NCI-H2171 treated with DMSO at 0.1 percent for 48 hours (cell line): ENCODE data around the gene MYLK2.

Source experiments
- DNase-seq: peaks from one replicate; lab custom pipeline; 2025; lab: John Stamatoyannopoulos, UW

Gene MYLK2

DNA sequence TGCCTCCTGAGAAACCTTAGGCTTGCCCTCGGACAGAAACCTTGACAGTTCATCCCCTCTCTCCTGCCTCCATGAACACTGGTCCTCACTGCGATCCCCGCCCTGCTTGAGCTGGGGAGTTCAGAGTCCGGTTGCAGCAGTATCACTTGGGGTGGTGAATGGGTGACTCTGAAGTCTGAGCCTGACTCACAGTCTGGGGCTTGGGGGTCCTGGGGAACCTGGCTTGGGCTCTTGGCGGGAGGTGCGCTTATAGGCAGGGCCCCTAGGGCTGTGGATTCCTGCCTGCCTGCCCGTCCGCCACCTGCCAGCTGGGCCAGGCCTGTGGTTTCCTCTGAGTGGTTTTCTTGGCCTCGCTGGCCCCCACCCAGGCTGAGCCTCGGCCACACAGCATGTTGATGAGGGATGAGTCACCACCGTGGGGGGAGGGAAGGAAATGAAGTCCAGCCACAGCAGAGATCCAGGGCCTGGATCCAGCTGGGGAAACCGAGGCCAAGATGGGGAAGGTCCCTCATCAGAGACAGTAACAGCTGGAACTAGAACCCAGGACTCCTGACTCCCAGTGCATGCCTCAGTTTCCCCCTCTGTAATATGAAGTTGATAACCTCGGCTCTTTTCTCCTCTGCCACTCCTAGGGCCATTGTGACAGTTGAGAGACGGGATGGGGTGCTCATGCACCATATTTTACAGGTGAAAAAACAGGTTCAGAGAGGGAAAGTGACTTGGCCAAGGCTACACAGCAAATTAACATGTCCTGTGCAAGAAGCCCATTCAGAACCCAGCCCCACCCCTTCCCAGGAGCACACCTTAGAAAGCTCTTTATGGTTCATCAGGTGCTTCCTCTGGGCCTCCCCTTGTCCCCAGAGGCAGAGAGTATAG, 17.1 kb downstream of the MYLK2 start:
- DNase-seq: no peak

DNA sequence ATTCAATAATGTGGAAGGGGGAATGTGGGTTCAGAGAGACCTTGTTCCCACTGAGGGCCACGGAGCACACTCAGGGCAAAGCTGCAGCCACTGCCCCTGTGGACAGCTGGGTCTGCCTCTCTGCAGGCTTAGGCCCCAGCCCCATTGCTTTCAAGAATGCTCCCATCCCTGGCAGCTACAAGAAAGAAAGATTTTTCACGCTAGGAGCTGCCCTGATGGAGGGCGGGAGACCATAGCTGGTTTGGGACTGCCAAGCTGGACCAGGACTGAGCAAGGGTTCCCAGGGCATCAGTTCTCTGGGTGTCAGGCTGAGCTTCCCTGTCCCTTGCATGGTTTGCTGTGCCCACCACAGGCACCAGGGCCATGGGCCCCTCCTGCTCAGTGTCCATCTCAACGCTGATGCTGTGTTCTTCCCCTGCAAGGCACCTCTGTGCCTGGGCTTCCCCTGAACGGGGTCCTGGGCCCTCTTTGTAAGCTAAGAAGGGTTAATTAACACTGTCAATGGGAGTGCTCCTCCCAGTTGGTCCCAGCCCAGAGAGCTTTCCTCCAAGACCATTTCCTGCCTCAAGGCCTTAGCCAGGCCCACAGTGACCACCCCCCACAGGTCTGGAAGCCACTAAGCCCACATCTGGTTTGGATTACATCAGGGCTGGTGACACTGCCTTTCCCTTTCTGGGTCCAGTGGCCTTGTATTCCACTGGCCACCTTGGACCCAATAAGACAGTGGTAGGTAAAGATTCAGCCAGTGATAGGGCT, 17.9 kb downstream of the MYLK2 start:
- DNase-seq: no peak

DNA sequence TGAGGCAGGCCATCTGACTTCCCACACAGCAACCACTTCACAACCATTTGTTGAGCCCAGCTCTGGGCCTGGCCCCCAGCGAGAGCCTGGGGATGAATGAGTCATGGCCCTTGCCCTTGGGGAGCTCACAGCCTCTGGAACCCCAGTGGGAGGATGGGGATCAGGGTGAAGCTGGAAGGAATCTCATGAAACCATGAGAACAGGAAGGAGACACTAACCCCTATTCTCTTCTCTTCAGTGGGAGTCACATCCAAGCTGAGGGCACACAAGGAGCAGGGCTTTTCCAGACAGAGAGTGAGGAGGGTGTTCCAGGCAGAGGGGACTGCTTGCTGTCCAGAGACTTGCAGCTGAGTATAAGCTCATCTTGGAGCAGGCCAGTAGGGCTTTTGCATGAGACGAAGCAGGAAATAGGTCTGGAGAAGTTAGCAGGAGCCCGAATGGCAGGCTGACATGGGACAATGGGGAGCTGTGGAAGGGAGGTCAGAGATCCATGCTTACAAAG, 18.8 kb downstream of the MYLK2 start:
- no peak for DNase-seq

DNA sequence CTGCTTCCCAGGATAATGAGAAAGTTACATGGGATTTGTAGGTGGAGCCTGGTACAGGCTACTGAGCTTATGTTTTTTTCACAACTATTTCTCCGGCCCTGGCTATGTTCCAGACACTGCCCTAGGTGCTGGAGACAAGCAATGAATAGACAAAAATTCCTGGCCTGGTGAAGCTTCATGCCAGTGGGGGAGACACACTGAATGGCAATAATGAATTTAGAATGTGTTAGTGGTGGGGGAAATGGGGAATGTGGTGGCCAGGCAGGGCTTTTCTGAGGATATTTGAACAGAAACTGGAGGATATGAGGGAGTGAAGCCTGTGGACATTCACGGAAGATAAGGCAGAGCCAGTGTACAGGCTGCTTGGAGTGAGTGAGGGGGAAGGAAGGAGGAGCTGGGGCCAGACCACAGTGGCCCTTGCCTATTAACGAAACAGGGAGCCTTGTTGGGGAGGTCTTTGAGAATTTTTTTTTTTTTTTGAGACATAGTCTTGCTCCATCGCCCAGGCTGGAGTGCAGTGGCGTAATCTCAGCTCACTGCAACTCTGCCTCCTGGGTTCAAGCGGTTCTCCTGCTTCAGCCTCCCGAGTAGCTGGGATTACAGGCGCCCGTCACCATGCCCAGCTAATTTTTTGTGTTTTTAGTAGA, 19.6 kb downstream of the MYLK2 start:
- DNase-seq: no peak

DNA sequence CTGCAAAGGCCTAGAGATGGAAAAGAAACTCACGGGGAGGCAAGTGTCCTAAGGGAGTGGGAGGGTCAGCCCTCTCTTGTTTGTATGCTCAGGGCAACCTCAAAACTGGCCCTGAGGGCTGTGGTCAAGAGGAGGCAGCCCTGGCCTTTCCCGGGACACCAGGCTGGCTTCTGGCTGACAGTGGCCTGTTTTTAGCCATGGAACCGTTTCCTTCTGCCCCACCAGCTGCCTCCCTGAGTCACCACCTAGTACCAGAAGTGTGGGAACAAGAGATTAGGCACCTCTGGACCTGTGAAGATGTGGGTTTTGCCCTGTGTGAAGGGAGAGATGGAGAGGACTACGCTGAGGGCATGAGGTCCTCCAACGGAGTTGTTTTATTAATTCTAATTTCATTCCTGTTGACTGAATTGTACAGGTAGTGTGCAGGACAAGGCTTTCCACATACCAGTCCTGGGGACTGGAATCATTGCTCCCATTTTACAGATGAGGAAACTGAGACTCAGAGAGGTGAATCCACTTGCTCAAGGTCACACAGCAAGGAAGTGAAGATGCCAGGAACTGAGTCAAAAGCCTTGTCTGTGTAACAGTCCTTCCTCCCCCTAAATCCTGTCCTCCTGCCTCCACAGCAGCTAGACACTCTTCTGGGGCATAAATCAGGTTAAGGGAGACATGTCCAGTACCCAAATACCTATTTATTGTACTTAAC, 20.8 kb downstream of the MYLK2 start:
- no peak for DNase-seq

DNA sequence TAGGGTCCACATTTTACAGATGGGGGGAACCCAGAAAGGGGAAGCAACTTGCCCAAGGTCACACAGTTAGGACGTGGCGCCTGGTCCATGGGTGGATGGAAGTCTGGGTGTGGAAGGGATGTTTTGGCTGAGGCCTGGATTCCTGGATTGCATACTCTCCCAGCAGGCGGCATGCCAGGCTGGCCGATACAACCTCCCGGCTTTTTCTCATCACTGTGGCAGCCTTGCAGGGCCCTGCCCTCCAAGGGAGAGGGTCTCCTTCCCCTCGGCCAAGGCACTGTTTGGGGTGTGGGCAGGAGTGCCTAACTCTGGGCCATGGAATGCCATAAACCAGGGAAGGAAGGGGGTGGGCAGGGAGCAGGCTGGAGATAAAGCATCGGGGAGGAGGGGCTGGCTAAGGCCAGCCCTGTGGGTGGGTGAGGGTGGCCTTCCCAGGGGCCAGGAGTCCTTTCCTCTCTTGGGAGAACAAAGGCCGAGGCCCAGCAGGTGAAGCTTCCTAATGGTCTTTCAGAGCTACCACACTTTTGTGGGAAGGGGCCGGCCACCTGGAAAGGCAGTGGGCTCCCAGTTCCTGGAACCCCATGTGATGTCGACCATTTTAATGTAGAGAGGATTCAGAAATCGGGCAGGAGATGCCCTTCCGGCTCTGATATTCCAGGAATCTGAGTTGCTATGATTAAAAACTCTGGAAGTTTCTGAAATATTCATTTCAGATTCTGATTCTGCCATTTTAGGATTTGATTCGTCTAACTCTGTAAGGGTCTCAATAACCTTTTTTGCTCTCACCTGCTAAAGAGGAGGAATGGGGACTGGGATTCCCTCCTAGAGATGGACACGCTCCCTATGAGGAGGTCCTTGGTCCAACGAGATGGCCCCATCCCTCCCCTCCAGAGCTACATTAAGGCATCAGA, 22.0 kb downstream of the MYLK2 start:
- DNase-seq: no peak

DNA sequence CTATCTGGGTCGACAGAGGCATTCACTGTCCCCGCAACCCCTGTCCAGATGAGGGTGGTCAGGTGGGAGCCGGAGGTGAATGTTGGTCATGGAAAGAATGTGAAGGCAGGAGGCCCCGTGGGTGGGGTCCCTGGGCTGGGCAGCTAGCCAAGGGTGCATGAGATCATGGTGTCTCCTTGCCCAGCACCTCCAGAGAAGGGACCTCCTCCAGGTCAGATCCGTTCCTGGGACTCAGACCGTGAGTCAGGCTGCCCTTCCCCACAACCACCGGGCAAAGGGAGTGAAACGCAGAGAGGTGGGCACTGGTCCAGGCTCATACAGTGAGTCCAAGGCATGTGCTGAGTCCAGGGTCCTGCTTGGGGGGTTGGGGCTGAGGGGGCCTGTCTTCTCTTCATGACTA, 22.8 kb downstream of the MYLK2 start:
- DNase-seq: no peak

DNA sequence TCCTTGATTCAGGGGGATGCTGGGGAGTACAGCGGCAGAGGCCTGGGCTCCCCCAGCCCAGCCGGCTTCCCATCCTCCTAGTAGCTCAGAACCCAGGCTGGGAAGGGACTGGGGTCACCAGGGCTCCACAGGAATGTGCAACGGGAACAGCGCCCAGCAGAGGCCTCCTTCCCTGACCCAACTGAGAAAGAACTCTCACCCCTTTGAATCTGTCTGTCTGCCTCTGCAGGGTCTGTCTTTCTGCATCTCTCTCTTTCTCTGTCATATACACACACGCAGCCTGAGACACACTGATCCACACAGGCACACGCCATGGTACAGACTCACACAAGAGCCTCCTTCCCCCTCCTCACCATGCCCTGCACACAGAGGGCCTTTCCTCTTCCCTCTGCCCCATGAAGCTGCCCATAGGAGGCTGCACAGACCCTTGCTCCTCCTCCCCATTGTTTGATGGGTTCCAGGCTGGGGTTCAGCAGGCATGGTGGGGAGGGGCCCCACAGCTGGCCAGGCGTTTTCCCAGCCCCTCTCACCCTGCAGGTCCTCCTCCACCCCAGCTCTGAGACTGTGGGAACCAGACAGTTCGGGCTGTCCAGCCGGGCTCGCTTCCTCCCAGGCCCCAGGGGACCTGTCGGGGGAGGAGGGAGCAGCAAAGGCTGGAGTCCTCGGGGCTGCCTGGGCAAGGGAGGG, 23.5 kb downstream of the MYLK2 start:
- no peak for DNase-seq

DNA sequence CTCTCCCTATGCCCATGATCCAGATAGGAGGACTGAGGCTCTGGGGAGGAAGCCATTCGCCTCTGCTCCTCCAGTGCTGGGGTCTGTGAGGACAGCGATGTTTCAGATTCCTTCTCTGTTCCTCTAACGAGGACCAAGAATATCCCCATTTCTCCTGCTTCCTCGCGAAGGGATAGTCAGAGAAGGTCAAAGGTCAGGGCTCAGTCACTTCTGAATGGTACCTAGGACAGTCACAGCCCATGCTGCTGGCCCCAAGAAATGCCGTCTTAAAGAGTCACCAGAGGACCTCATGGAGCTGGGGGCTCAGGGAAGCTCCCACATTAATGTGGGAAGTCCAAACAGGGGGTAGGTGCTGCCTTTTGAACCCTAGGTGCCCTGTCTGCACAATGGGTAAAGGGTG, 24.1 kb downstream of the MYLK2 start:
- DNase-seq: no peak

DNA sequence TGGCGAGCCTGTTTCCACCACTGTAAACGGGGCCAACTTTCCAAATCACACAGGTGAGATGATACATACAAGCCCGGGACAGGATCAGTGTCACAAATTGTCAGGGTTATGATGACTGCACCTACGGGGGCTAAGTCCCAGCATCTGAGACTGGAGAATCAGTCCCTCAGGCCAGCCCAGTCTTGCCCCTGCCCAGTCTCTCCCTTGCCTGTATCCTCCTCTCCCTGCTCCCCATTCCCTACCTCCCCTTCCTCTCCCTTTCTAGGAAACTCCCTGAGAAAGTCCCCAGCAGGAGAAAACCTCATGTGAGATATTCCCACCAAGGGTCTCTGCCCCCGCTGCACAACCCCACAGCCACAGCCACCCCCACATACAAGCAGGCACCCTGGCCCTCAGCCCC, 24.7 kb downstream of the MYLK2 start:
- DNase-seq: no peak

DNA sequence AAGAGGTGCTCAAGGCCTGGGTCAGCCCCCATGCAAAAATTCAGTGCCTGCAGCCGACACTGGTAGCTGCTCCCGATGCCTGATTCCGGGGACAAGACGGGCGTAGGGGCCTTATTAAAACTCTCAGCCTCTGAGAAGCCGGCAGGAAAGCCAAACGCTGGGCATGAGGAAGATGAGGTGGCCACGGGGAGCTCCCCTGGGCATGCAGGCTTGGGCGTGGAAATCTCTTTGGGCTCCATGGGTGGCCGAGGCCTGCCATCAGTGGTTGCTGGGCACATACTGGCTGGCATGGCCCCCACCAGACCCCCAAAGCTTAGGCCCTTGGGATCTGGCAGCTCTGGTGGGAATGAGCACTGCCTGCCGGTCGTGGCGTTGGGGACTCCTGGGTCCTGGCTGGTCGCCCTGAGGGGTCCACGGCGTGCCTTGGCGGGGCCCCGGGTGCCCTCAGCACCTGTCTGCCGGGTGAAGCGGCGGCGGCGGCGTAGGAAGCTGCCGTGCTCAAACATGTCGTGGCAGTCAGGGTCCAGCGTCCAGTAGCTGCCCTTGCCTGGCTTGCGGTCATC, 25.7 kb downstream of the MYLK2 start:
- DNase-seq: no peak

DNA sequence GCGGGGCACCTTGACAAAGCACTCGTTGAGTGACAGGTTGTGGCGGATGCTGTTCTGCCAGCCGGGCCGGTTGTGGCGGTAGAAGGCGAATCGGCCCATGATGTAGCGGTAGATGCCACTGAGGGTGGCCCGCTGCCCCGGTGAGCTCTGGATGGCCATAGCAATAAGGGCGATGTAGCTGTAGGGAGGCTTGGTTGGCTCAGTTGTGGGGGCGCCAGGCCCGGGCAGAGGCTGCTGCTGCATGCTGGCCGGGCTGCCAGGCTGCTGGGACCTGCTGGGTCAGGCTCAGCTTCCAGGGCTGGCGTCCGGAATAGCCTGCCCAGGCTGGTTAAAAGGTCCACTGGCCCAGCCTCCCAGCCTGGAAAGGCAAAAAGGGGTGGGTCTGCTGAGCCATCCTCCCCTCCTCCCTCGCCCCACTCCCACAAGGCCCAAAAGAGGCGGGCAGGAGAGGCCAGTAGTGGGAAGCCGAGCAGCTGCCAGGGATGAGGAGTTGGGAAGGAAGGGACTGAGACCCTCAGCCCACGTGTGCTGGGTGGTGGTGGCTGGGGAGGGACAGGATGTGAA, 26.2 kb downstream of the MYLK2 start, which contains the start of gene FOXS1:
Gene FOXS1 (minus strand): TSS at position 305 of the 564 bp plus-strand sequence. CDS start 62 bp downstream, at position 243.
- DNase-seq: no peak

DNA sequence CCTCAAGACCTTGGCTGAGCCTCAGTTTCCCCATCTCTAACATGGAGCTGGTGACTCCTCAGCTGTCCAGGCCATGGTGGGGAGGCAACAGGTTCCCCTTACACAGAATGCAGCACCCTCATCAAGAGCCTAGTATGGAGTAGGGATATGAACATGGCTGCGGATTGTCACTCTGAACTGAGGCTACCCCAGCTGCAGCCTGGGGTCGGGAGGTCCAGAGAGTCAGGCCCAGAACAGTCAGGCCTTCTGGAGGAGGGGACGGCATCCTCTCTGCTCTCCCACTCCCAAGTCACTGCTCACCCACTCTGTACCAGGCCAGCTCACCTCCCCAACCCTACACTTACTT, 27.6 kb downstream of the MYLK2 start:
- no peak for DNase-seq

DNA sequence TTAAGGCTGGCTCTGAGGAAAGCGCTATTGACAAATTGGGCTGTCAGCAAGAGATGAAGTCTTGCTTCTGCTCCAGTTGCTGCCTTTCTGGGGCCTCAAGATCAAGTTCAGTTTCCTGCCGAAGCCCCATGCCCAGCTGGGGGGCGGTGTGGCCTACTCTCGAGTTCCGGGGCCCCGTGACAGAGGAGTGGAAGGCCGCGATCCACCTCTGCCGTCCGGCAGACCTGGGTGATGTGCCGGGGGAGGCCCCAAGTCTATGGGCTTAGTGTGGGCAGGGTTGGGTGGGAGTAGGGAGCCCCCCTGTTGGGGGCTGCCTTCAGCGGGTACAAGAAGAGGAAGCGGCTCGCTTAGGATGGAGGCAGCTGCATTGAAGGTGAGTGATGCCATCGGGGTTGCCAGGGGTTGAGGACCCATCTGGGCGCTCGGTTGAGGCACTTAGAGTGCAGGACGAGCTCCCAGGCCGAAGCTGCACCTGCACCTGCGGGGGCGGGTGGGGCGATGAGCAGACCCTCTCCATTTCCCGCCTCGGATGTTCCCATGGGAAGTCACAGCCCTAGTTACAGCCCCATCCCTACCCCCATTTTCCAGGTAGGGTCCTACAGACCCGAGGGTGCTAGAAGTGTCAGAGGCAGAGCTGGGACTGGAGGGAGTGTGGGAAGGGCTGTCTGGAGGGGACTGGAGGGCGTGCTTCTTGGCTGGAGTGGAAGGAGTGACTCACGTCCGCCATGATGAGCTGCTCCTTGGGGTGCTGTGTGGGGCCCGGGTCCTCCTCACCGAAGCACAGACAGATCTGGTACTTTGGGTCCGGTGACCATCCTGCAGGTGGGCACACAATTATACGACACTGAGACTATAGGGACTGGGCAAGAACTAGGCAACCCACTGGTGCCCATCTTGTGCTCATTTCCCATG, 29.2 kb downstream of the MYLK2 start:
- no peak for DNase-seq

DNA sequence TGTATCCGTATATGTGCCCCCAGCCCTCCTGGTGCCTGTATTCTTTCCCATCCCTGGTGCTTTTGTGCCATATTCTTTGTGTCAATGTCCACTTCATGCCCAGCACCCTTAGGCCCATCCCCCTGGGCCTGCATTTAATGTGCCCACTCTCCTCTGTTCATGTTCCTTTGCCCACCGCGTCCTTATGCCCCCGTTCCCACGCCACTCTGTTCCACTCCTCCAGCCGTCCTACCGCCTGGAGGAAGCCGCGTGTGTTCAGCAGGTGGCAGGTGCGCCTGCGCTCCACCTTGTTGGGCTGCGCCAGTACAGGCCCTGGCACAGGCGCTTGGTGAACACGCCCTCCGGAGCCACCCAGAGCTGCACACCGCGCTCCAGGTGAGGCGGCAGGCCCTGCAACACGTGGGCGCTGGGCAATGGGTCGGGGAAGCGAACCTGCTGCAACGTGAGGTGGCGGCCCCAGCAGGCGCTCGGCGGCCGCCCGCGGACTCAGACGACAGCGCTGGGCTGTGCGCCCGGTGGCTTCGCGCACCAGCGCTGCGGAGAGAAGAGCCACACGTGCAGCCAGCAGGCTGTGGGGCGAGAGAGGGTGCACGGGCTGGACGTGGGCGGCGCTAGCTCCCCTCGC, 30.3 kb downstream of the MYLK2 start:
- DNase-seq: peak; percentile 45

DNA sequence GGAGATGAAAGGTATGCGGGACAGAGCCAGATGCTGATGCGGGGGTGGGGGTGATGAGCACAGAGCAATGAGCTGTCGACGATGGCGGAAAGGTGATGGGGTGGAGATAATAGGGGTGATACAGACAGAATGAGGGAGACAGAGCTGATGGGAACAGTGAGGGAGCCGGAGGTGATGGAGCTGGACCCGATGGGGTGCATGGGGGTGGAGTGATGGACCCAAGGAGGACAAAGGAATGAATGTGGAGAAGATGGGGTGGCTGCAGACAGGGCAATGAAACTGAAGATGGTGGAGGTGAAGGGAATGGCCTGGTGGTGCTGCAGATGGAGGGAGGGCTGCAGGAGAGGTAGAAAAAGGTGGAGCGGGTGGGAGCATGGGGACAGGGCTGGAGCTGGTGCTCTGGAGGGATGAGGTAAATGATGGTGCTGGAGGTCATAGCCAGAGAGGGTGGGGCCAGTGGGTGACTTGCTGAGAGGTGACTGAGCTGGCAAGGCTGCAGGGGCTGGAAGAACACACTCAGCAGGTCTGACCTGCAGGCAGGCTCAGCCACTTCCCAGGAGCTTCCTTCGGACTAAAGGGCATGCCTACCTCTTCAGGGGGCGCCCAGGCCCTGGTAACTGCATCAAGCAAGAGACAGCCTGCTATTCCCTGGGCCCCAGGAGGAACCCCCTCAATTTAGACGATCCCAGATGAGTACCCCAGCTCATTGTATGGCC, 32.2 kb downstream of the MYLK2 start:
- DNase-seq: no peak

DNA sequence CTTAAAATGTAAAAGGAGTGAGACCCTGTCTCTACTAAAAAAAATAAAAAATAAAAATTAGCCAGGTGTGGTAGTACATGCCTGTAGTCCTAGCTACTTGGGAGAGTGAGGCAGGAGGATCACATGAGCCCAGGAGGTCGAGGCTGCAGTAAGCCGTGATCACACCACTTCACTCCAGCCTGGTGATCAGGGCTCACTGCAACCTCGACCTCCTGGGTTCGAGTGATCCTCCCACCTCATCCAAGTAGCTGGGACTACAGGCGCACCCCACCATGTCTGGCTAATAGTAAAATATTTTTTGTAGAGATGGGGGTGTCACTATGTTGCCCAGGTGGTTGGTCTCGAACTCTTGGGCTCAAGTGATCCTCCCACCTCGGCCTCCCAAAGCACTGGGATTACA, 34.3 kb downstream of the MYLK2 start:
- no peak for DNase-seq
